Fibroblast of mammary gland (primary cell): Measurements from ENCODE around the gene SMIM20.

Experiments
- DNase-seq: peaks from one replicate; pipeline ENCODE4 v3.0.0-alpha.2; 2010; ENCODE audit warnings: low read depth
- H3K4me3 ChIP-seq: 2 replicates; pipeline ENCODE4 v1.5.1; 2011; ENCODE audit warnings: low read depth, mild to moderate bottlenecking, low read length, moderate library complexity; ENCODE audit not compliant: control insufficient read depth
- CTCF ChIP-seq: conservative IDR thresholded peaks from 2 replicates; pipeline ENCODE4 v1.5.1; 2011; ENCODE audit warnings: low read depth, low read length, inconsistent platforms; ENCODE audit not compliant: control insufficient read depth, insufficient read depth

Gene SMIM20

GRCh38 chr4:25937801-25938200, 23.8 kb downstream of the SMIM20 start:
- TF ChIP-seq CTCF: no peak
- H3K4me3 ChIP-seq: no peak overlapping the region
- DNase-seq: peak; percentile 64

- TF ChIP-seq CTCF: no peak
- H3K4me3 ChIP-seq: peak overlapping the region; percentile 15
- DNase-seq: no peak
Observed at GRCh38 chr4:25938366-25938765, 24.3 kb downstream of the SMIM20 start.

GRCh38 chr4:25938787-25939186, 24.8 kb downstream of the SMIM20 start:
- H3K4me3 ChIP-seq: peak overlapping the region; percentile 15
- no peak for TF ChIP-seq CTCF
- peak; percentile 97 for DNase-seq

GRCh38 chr4:25939330-25939729, 25.3 kb downstream of the SMIM20 start:
- DNase-seq: no peak
- H3K4me3 ChIP-seq: no peak overlapping the region
- peak; percentile 20 for TF ChIP-seq CTCF

GRCh38 chr4:25941457-25942221, 27.6 kb downstream of the SMIM20 start:
- no peak for TF ChIP-seq CTCF
- DNase-seq: no peak
- H3K4me3 ChIP-seq: no peak overlapping the region

GRCh38 chr4:25943312-25943711, 29.3 kb downstream of the SMIM20 start:
- H3K4me3 ChIP-seq: no peak overlapping the region
- no peak for TF ChIP-seq CTCF
- DNase-seq: peak; percentile 60
